ENCODE measurements around the gene TP53BP2.

Gene TP53BP2

GRCh38 chr1:223776075-223776814 lies 69.5 kb downstream of the TP53BP2 start:
- H3K36me3 Mint-ChIP-seq = peaks cover 98% of the 10 kb centered on the region
- no peak overlapping the region for H3K4me3 Mint-ChIP-seq

GRCh38 chr1:223775711-223776074 lies 70.1 kb downstream of the TP53BP2 start:
- ATAC-seq (no peak), DNase-seq (ENCODE audit: low spot score in 2 of 2) (no peak)
- Mint-ChIP-seq H3K36me3 (peaks cover 98% of the 10 kb centered on the region), H3K4me3 (no peak overlapping the region), H3K9me3 (no peaks in the 10 kb centered on the region), H3K27ac (peak overlapping the region; percentile 88), H3K4me1 (peaks cover 45% of the 10 kb centered on the region)

More at GRCh38 chr1:223776075-223776814, 69.5 kb downstream of the TP53BP2 start:
- Mint-ChIP-seq H3K4me1 (peaks cover 45% of the 10 kb centered on the region), H3K9me3 (no peaks in the 10 kb centered on the region), H3K27ac (peak overlapping the region; percentile 88)
- peak; percentile 89 for ATAC-seq
- DNase-seq (ENCODE audit: low spot score in 2 of 2) = peak in 1 of 2 donors; percentile 61

- DNase-seq (ENCODE audit: low spot score in 2 of 2) = no peak
- Mint-ChIP-seq H3K4me1 (peaks cover 45% of the 10 kb centered on the region), H3K36me3 (peaks cover 98% of the 10 kb centered on the region), H3K9me3 (no peaks in the 10 kb centered on the region), H3K4me3 (no peak overlapping the region), H3K27ac (no peak overlapping the region)
- no peak for ATAC-seq
Measured at GRCh38 chr1:223775054-223775453, 70.7 kb downstream of the TP53BP2 start.

GRCh38 chr1:223774134-223774814 lies 71.5 kb downstream of the TP53BP2 start:
- DNase-seq (ENCODE audit: low spot score in 2 of 2) (no peak), ATAC-seq (peak; percentile 14)
- H3K4me3 Mint-ChIP-seq = no peak overlapping the region
- H3K36me3 Mint-ChIP-seq = peaks cover 99% of the 10 kb centered on the region
- H3K27ac Mint-ChIP-seq = peak overlapping the region; percentile 76
- H3K4me1 Mint-ChIP-seq = peaks cover 45% of the 10 kb centered on the region
- H3K9me3 Mint-ChIP-seq = no peaks in the 10 kb centered on the region

- Mint-ChIP-seq H3K4me3 (no peak overlapping the region), H3K4me1 (peaks cover 45% of the 10 kb centered on the region), H3K36me3 (peaks cover 92% of the 10 kb centered on the region), H3K27ac (peak overlapping the region; percentile 51), H3K9me3 (no peaks in the 10 kb centered on the region)
- DNase-seq (ENCODE audit: low spot score in 2 of 2) = no peak
- ATAC-seq = no peak
Measured at GRCh38 chr1:223772771-223773160, 73.0 kb downstream of the TP53BP2 start.

- H3K27ac Mint-ChIP-seq = peak overlapping the region; percentile 51
- H3K9me3 Mint-ChIP-seq = no peaks in the 10 kb centered on the region
- no peak for DNase-seq (ENCODE audit: low spot score in 2 of 2)
- peaks cover 85% of the 10 kb centered on the region for H3K36me3 Mint-ChIP-seq
- no peak overlapping the region for H3K4me3 Mint-ChIP-seq
- peaks cover 43% of the 10 kb centered on the region for H3K4me1 Mint-ChIP-seq
- peak; percentile 78 for ATAC-seq
Measured at GRCh38 chr1:223771814-223772770, 73.7 kb downstream of the TP53BP2 start.

- ATAC-seq (no peak), DNase-seq (ENCODE audit: low spot score in 2 of 2) (no peak)
- peaks cover 39% of the 10 kb centered on the region for H3K4me1 Mint-ChIP-seq
- H3K4me3 Mint-ChIP-seq = no peak overlapping the region
- no peaks in the 10 kb centered on the region for H3K9me3 Mint-ChIP-seq
- H3K27ac Mint-ChIP-seq = peak overlapping the region; percentile 51
- peaks cover 84% of the 10 kb centered on the region for H3K36me3 Mint-ChIP-seq
Measured at GRCh38 chr1:223771469-223771813, 74.3 kb downstream of the TP53BP2 start.

- no peak for ATAC-seq
- H3K9me3 Mint-ChIP-seq = no peaks in the 10 kb centered on the region
- no peak for DNase-seq (ENCODE audit: low spot score in 2 of 2)
- peaks cover 32% of the 10 kb centered on the region for H3K4me1 Mint-ChIP-seq
- peak overlapping the region; percentile 51 for H3K27ac Mint-ChIP-seq
- no peak overlapping the region for H3K4me3 Mint-ChIP-seq
- H3K36me3 Mint-ChIP-seq = peaks cover 84% of the 10 kb centered on the region
Measured at GRCh38 chr1:223770621-223771315, 75.0 kb downstream of the TP53BP2 start.

GRCh38 chr1:223765719-223766340 lies 79.9 kb downstream of the TP53BP2 start:
- Mint-ChIP-seq H3K27ac (peak overlapping the region; percentile 72), H3K4me1 (peaks cover under 1% of the 10 kb centered on the region), H3K36me3 (peaks cover 84% of the 10 kb centered on the region), H3K4me3 (no peak overlapping the region), H3K9me3 (no peaks in the 10 kb centered on the region)
- no peak for DNase-seq (ENCODE audit: low spot score in 2 of 2)
- no peak for ATAC-seq

GRCh38 chr1:223765036-223765718 lies 80.6 kb downstream of the TP53BP2 start:
- no peak overlapping the region for H3K27ac Mint-ChIP-seq
- ATAC-seq = peak; percentile 21

GRCh38 chr1:223763881-223764280 lies 81.9 kb downstream of the TP53BP2 start:
- DNase-seq (ENCODE audit: low spot score in 2 of 2) (no peak), ATAC-seq (no peak)
- no peaks in the 10 kb centered on the region for H3K9me3 Mint-ChIP-seq
- peaks cover 83% of the 10 kb centered on the region for H3K36me3 Mint-ChIP-seq
- H3K4me1 Mint-ChIP-seq = no peaks in the 10 kb centered on the region
- H3K27ac Mint-ChIP-seq = peak overlapping the region; percentile 84
- H3K4me3 Mint-ChIP-seq = no peak overlapping the region

More at GRCh38 chr1:223765036-223765718, 80.6 kb downstream of the TP53BP2 start:
- DNase-seq (ENCODE audit: low spot score in 2 of 2) = no peak
- Mint-ChIP-seq H3K4me1 (no peaks in the 10 kb centered on the region), H3K36me3 (peaks cover 83% of the 10 kb centered on the region), H3K4me3 (no peak overlapping the region), H3K9me3 (no peaks in the 10 kb centered on the region)

- Mint-ChIP-seq H3K4me3 (no peak overlapping the region), H3K9me3 (no peaks in the 10 kb centered on the region), H3K36me3 (peaks cover 86% of the 10 kb centered on the region), H3K4me1 (no peaks in the 10 kb centered on the region), H3K27ac (peak overlapping the region; percentile 84)
- DNase-seq (ENCODE audit: low spot score in 2 of 2) (no peak), ATAC-seq (no peak)
Measured at GRCh38 chr1:223763251-223763650, 82.5 kb downstream of the TP53BP2 start.

GRCh38 chr1:223761411-223761810 lies 84.3 kb downstream of the TP53BP2 start:
- H3K4me1 Mint-ChIP-seq = no peaks in the 10 kb centered on the region
- H3K27ac Mint-ChIP-seq = peak overlapping the region; percentile 84
- DNase-seq (ENCODE audit: low spot score in 2 of 2) (no peak), ATAC-seq (no peak)
- H3K36me3 Mint-ChIP-seq = peaks cover 99% of the 10 kb centered on the region
- H3K4me3 Mint-ChIP-seq = no peak overlapping the region
- no peaks in the 10 kb centered on the region for H3K9me3 Mint-ChIP-seq

GRCh38 chr1:223760833-223761232 lies 84.9 kb downstream of the TP53BP2 start:
- H3K27ac Mint-ChIP-seq = no peak overlapping the region

More at GRCh38 chr1:223760833-223761232, 84.9 kb downstream of the TP53BP2 start:
- H3K36me3 Mint-ChIP-seq = peaks cover 99% of the 10 kb centered on the region
- H3K4me1 Mint-ChIP-seq = no peaks in the 10 kb centered on the region
- no peak for DNase-seq (ENCODE audit: low spot score in 2 of 2)
- no peaks in the 10 kb centered on the region for H3K9me3 Mint-ChIP-seq
- H3K4me3 Mint-ChIP-seq = no peak overlapping the region
- ATAC-seq = no peak

Data from stimulated activated effector memory CD8-positive, alpha-beta T cell treated with anti-CD3 and anti-CD28 coated beads, Interleukin-12 subunit alpha, Interleukin-12 subunit beta, amount 100 ng/mL, for 72 hours (primary cell).